ENCODE measurements around the gene IGF2R.
"Not testable (repeated sequence)": the region's sequence is repeated elsewhere in the genome, so short reads cannot be mapped to it uniquely, and the experiment has no call there.

IGF2R gene

GRCh38 chr6:160132776-160133338 lies 164.0 kb downstream of the IGF2R start:
- TF ChIP-seq MYC (IDR thresholded peaks at IDR 0.05; ENCODE audit: low read depth, low read length) (no peak), POLR2A (IDR thresholded peaks at IDR 0.05; ENCODE audit: extremely low read depth, insufficient read length) (no peak), CTCF (IDR thresholded peaks at IDR 0.05; ENCODE audit: low read depth, low read length) (no peak), MAX (IDR thresholded peaks at IDR 0.05; ENCODE audit: low read depth, low read length) (no peak)
- no peak for DNase-seq (ENCODE audit: low read depth)
- H3K4me3 ChIP-seq (ENCODE audit: low read depth, low read length) = no peak overlapping the region

GRCh38 chr6:160133441-160134336 lies 164.8 kb downstream of the IGF2R start:
- no peak for DNase-seq (ENCODE audit: low read depth)
- TF ChIP-seq POLR2A (IDR thresholded peaks at IDR 0.05; ENCODE audit: extremely low read depth, insufficient read length) = no peak
- no peak for TF ChIP-seq MYC (IDR thresholded peaks at IDR 0.05; ENCODE audit: low read depth, low read length)
- no peak overlapping the region for H3K4me3 ChIP-seq (ENCODE audit: low read depth, low read length)

GRCh38 chr6:160134337-160134751 lies 165.5 kb downstream of the IGF2R start:
- not testable (repeated sequence) for H3K4me3 ChIP-seq (ENCODE audit: low read depth, low read length); DNase-seq (ENCODE audit: low read depth)

GRCh38 chr6:160134779-160135547 lies 166.1 kb downstream of the IGF2R start:
- no peak overlapping the region for H3K4me3 ChIP-seq (ENCODE audit: low read depth, low read length)
- no peak for TF ChIP-seq MAX (IDR thresholded peaks at IDR 0.05; ENCODE audit: low read depth, low read length)
- no peak for TF ChIP-seq CTCF (IDR thresholded peaks at IDR 0.05; ENCODE audit: low read depth, low read length)
- no peak for TF ChIP-seq MYC (IDR thresholded peaks at IDR 0.05; ENCODE audit: low read depth, low read length)
- no peak for TF ChIP-seq POLR2A (IDR thresholded peaks at IDR 0.05; ENCODE audit: extremely low read depth, insufficient read length)
- no peak for DNase-seq (ENCODE audit: low read depth)

GRCh38 chr6:160135907-160136655 lies 167.2 kb downstream of the IGF2R start:
- TF ChIP-seq MYC (IDR thresholded peaks at IDR 0.05; ENCODE audit: low read depth, low read length) = no peak
- no peak for TF ChIP-seq CTCF (IDR thresholded peaks at IDR 0.05; ENCODE audit: low read depth, low read length)
- TF ChIP-seq MAX (IDR thresholded peaks at IDR 0.05; ENCODE audit: low read depth, low read length) = no peak
- no peak for TF ChIP-seq POLR2A (IDR thresholded peaks at IDR 0.05; ENCODE audit: extremely low read depth, insufficient read length)
- no peak overlapping the region for H3K4me3 ChIP-seq (ENCODE audit: low read depth, low read length)
- DNase-seq (ENCODE audit: low read depth) = no peak

GRCh38 chr6:160137130-160137988 lies 168.5 kb downstream of the IGF2R start:
- TF ChIP-seq CTCF (IDR thresholded peaks at IDR 0.05; ENCODE audit: low read depth, low read length) = no peak
- TF ChIP-seq MAX (IDR thresholded peaks at IDR 0.05; ENCODE audit: low read depth, low read length) = no peak
- no peak for TF ChIP-seq MYC (IDR thresholded peaks at IDR 0.05; ENCODE audit: low read depth, low read length)
- no peak for TF ChIP-seq POLR2A (IDR thresholded peaks at IDR 0.05; ENCODE audit: extremely low read depth, insufficient read length)
- H3K4me3 ChIP-seq (ENCODE audit: low read depth, low read length) = no peak overlapping the region
- no peak for DNase-seq (ENCODE audit: low read depth)
